DMS153 treated with DMSO at 0.1 percent for 48 hours (cell line): ENCODE results near the gene RPS3.
"Not testable (repeated sequence)": the region's sequence is repeated elsewhere in the genome, so short reads cannot be mapped to it uniquely, and the experiment has no call there.

Experiments
- DNase-seq: peaks from one replicate; lab custom pipeline; 2025; ENCODE audit not compliant: unreplicated experiment; lab: John Stamatoyannopoulos, UW

Gene RPS3

GRCh38 chr11:75380245-75380644 is 19.1 kb upstream of the RPS3 start:
- DNase-seq: no peak

GRCh38 chr11:75380716-75381420 is 18.4 kb upstream of the RPS3 start:
- no peak for DNase-seq

- DNase-seq: no peak
Measured at GRCh38 chr11:75383246-75383645, 16.1 kb upstream of the RPS3 start.

- peak; percentile 57 for DNase-seq
Measured at GRCh38 chr11:75384438-75385080, 14.8 kb upstream of the RPS3 start.

- no peak for DNase-seq
Measured at GRCh38 chr11:75386942-75387630, 12.2 kb upstream of the RPS3 start.

GRCh38 chr11:75387736-75388294 is 11.5 kb upstream of the RPS3 start:
- DNase-seq: no peak

- DNase-seq: peak; percentile 89
Measured at GRCh38 chr11:75388386-75389275, 10.7 kb upstream of the RPS3 start.

- DNase-seq: no peak
Measured at GRCh38 chr11:75389276-75389605, 10.1 kb upstream of the RPS3 start.

GRCh38 chr11:75389925-75390324 is 9.4 kb upstream of the RPS3 start:
- no peak for DNase-seq

- no peak for DNase-seq
Measured at GRCh38 chr11:75394085-75394840, 5.1 kb upstream of the RPS3 start.

- DNase-seq: no peak
Measured at GRCh38 chr11:75398906-75399305, 412 bp upstream of the RPS3 start.

- DNase-seq: no peak
Measured at GRCh38 chr11:75400146-75400865, 988 bp downstream of the RPS3 start.

GRCh38 chr11:75402002-75402773 is 2.9 kb downstream of the RPS3 start:
- no peak for DNase-seq

- no peak for DNase-seq
Measured at GRCh38 chr11:75403037-75403436, 3.7 kb downstream of the RPS3 start.

- DNase-seq: no peak
Measured at GRCh38 chr11:75403983-75404658, 4.8 kb downstream of the RPS3 start.

- DNase-seq: no peak
Measured at GRCh38 chr11:75406338-75406777, 7.0 kb downstream of the RPS3 start.

- DNase-seq: no peak
Measured at GRCh38 chr11:75408957-75409219, 9.6 kb downstream of the RPS3 start.

- not testable (repeated sequence) for DNase-seq
Measured at GRCh38 chr11:75409971-75410370, 10.7 kb downstream of the RPS3 start.

GRCh38 chr11:75413146-75413545 is 13.8 kb downstream of the RPS3 start:
- DNase-seq: not testable (repeated sequence)
